Mesenchymal stem cell (in vitro differentiated cells and primary cell): Measurements from ENCODE around the gene ITPR3.

Experiments
- DNase-seq: peaks from one replicate; pipeline ENCODE4 v3.0.0-alpha.2; 2013
- H2AFZ ChIP-seq: one replicate; pipeline ENCODE4 v1.6.1; 2013; ENCODE audit warnings: low read depth, mild to moderate bottlenecking, control low read depth, inconsistent platforms, low read length, moderate library complexity
- H2AK5ac ChIP-seq: 2 replicates; pipeline ENCODE4 v1.6.1; 2013; ENCODE audit warnings: low read length, moderate library complexity, mild to moderate bottlenecking, inconsistent platforms; ENCODE audit not compliant: severe bottlenecking
- H2BK120ac ChIP-seq: one replicate; pipeline ENCODE4 v1.6.1; 2013; ENCODE audit warnings: low read depth, mild to moderate bottlenecking, inconsistent platforms, low read length, moderate library complexity
- H2BK12ac ChIP-seq, 2 experiments: one replicate each; pipeline ENCODE4 v1.6.1; 2013; ENCODE audit warnings: inconsistent platforms in 2 of 2, low read length in 2 of 2, mild to moderate bottlenecking in 2 of 2, moderate library complexity in 2 of 2, control low read depth in 1 of 2
- H2BK15ac ChIP-seq: one replicate; pipeline ENCODE4 v1.6.1; 2013; ENCODE audit warnings: mild to moderate bottlenecking, low read depth, inconsistent platforms; ENCODE audit not compliant: poor library complexity, severe bottlenecking
- H2BK5ac ChIP-seq: 2 replicates; pipeline ENCODE4 v1.6.1; 2013; ENCODE audit warnings: low read depth, mild to moderate bottlenecking, low read length, control low read depth, inconsistent platforms; ENCODE audit not compliant: poor library complexity, severe bottlenecking
- H3K14ac ChIP-seq, 2 experiments: one replicate each; pipeline ENCODE4 v1.6.1; 2013; ENCODE audit warnings: inconsistent platforms in 2 of 2, low read length in 2 of 2, control low read depth in 1 of 2, mild to moderate bottlenecking in 1 of 2, moderate library complexity in 1 of 2
- H3K18ac ChIP-seq, 2 experiments: one replicate each; pipeline ENCODE4 v1.6.1; 2013; ENCODE audit warnings: inconsistent platforms in 2 of 2, low read length in 2 of 2, control low read depth in 1 of 2, low read depth in 1 of 2, mild to moderate bottlenecking in 1 of 2
- H3K23ac ChIP-seq, 2 experiments: one replicate each; pipeline ENCODE4 v1.6.1; 2013; ENCODE audit warnings: inconsistent platforms in 2 of 2, low read length in 2 of 2, mild to moderate bottlenecking in 2 of 2, moderate library complexity in 2 of 2, control low read depth in 1 of 2
- H3K27ac ChIP-seq: 2 replicates; pipeline ENCODE4 v1.5.1; 2013; ENCODE audit warnings: mild to moderate bottlenecking, moderate library complexity, low read length, control low read depth, inconsistent platforms; ENCODE audit not compliant: poor library complexity, severe bottlenecking
- H3K27me3 ChIP-seq, 2 experiments: 2 replicates each; pipeline versions ENCODE4 v1.6.1 to v1.7.0; 2013; ENCODE audit warnings: low read length in 2 of 2, mild to moderate bottlenecking in 2 of 2, moderate library complexity in 2 of 2, control low read depth in 1 of 2, inconsistent platforms in 1 of 2; ENCODE audit not compliant: control insufficient read depth in 1 of 2, insufficient read depth in 1 of 2
- H3K36me3 ChIP-seq, 2 experiments: 2 replicates each; pipeline versions ENCODE4 v1.6.1 to v1.7.0; 2013; ENCODE audit warnings: low read length in 2 of 2, control low read depth in 1 of 2, inconsistent platforms in 1 of 2, low read depth in 1 of 2, mild to moderate bottlenecking in 1 of 2; ENCODE audit not compliant: insufficient read depth in 2 of 2, control insufficient read depth in 1 of 2
- H3K4ac ChIP-seq, 2 experiments: one replicate each; pipeline ENCODE4 v1.6.1; 2013; ENCODE audit warnings: inconsistent platforms in 2 of 2, low read length in 2 of 2, mild to moderate bottlenecking in 2 of 2, moderate library complexity in 2 of 2, control low read depth in 1 of 2, low read depth in 1 of 2
- H3K4me1 ChIP-seq: 2 replicates; pipeline ENCODE4 v1.6.1; 2013; ENCODE audit warnings: low read depth, low read length, control low read depth; ENCODE audit not compliant: control insufficient read depth, insufficient read depth
- H3K4me2 ChIP-seq: 2 replicates; pipeline ENCODE4 v1.6.1; 2013; ENCODE audit warnings: low read length, mild to moderate bottlenecking, inconsistent platforms; ENCODE audit not compliant: poor library complexity, severe bottlenecking
- H3K4me3 ChIP-seq, 2 experiments: 2 replicates each; pipeline versions ENCODE4 v1.5.1 to v1.7.0; 2013; ENCODE audit warnings: low read length in 2 of 2, mild to moderate bottlenecking in 2 of 2, control low read depth in 1 of 2, low read depth in 1 of 2; ENCODE audit not compliant: insufficient read depth in 1 of 2
- H3K79me1 ChIP-seq: replicated peaks from 2 replicates; pipeline ENCODE4 v1.6.1; 2013; ENCODE audit warnings: mild to moderate bottlenecking, control low read depth, low read length, inconsistent platforms; ENCODE audit not compliant: poor library complexity, severe bottlenecking
- H3K9ac ChIP-seq: 2 replicates; pipeline ENCODE4 v1.7.0; 2013; ENCODE audit warnings: mild to moderate bottlenecking, low read length, moderate library complexity
- H3K9me3 ChIP-seq: 2 replicates; pipeline ENCODE4 v1.7.0; 2013; ENCODE audit warnings: mild to moderate bottlenecking, low read length; ENCODE audit not compliant: control insufficient read depth
- H4K8ac ChIP-seq: one replicate; pipeline ENCODE4 v1.6.1; 2013; ENCODE audit warnings: inconsistent platforms, mild to moderate bottlenecking, low read length, moderate library complexity
- H4K91ac ChIP-seq: one replicate; pipeline ENCODE4 v1.6.1; 2013; ENCODE audit warnings: mild to moderate bottlenecking, low read length, inconsistent platforms
- WGBS: methylation state at CpG from one replicate; pipeline ENCODE4 v1.1.7; 2013; ENCODE audit warnings: mixed read lengths; 5-methylcytosine and 5-hydroxymethylcytosine counted together

ITPR3 gene

GRCh38 chr6:33725222-33725621, 104.1 kb downstream of the ITPR3 start:
- H3K4me2 ChIP-seq: no peak overlapping the region
- H2BK12ac ChIP-seq: no peak overlapping the region
- H3K9me3 ChIP-seq: no peaks in the 10 kb centered on the region
- H2BK5ac ChIP-seq: no peak overlapping the region
- H4K91ac ChIP-seq: no peak overlapping the region
- peaks cover 3 to 88% of the 10 kb centered on the region in 2 experiments for H3K27me3 ChIP-seq
- no peak overlapping the region for H3K14ac ChIP-seq
- H2AFZ ChIP-seq: no peak overlapping the region
- no peak overlapping the region for H3K18ac ChIP-seq
- H3K27ac ChIP-seq: no peak overlapping the region
- peaks cover 4% of the 10 kb centered on the region for H3K4me1 ChIP-seq
- no peak overlapping the region for H4K8ac ChIP-seq
- H3K4me3 ChIP-seq: no peak overlapping the region
- no peak for DNase-seq
- no peak overlapping the region for H3K9ac ChIP-seq
- 94% methylated on average over 14 of the region's 14 CpGs for WGBS
- H2BK15ac ChIP-seq: no peak overlapping the region
- no peak overlapping the region for H2BK120ac ChIP-seq
- no peak overlapping the region for H3K4ac ChIP-seq
- H3K36me3 ChIP-seq: peaks cover 0 to 28% of the 10 kb centered on the region in 2 experiments
- no peak overlapping the region for H3K23ac ChIP-seq
- no peaks in the 10 kb centered on the region for H3K79me1 ChIP-seq
- no peak overlapping the region for H2AK5ac ChIP-seq

- no peak overlapping the region for H2BK5ac ChIP-seq
These were observed 105.0 kb downstream of the ITPR3 start for GRCh38 chr6:33725891-33726673.

GRCh38 chr6:33726696-33727095, 105.6 kb downstream of the ITPR3 start:
- Histone ChIP-seq H3K23ac (no peak overlapping the region), H3K4me2 (no peak overlapping the region), H2BK5ac (no peak overlapping the region), H4K91ac (no peak overlapping the region), H3K4me3 (no peak overlapping the region), H3K14ac (peak overlapping the region in 1 of 2 experiments; percentile 66), H2BK12ac (no peak overlapping the region), H3K9me3 (no peaks in the 10 kb centered on the region), H3K79me1 (no peaks in the 10 kb centered on the region), H2AK5ac (no peak overlapping the region), H3K9ac (no peak overlapping the region), H2AFZ (no peak overlapping the region), H4K8ac (no peak overlapping the region), H2BK120ac (no peak overlapping the region), H3K27me3 (peaks cover 3 to 88% of the 10 kb centered on the region in 2 experiments), H3K18ac (no peak overlapping the region), H2BK15ac (no peak overlapping the region), H3K27ac (no peak overlapping the region), H3K36me3 (peaks cover 0 to 42% of the 10 kb centered on the region in 2 experiments), H3K4me1 (peaks cover 7% of the 10 kb centered on the region), H3K4ac (no peak overlapping the region)
- no peak for DNase-seq
- 95% methylated on average over 14 of the region's 15 CpGs for WGBS

More at GRCh38 chr6:33725891-33726673, 105.0 kb downstream of the ITPR3 start:
- Histone ChIP-seq H3K14ac (peak overlapping the region in 1 of 2 experiments; percentile 66), H3K4me2 (no peak overlapping the region), H3K18ac (no peak overlapping the region), H3K27ac (no peak overlapping the region), H2BK15ac (no peak overlapping the region), H2AK5ac (no peak overlapping the region), H3K4me3 (no peak overlapping the region), H3K79me1 (no peaks in the 10 kb centered on the region), H4K8ac (no peak overlapping the region), H3K4me1 (peaks cover 4% of the 10 kb centered on the region), H4K91ac (no peak overlapping the region), H2BK12ac (no peak overlapping the region), H3K9ac (no peak overlapping the region), H3K36me3 (peaks cover 0 to 37% of the 10 kb centered on the region in 2 experiments), H3K27me3 (peaks cover 3 to 89% of the 10 kb centered on the region in 2 experiments), H3K4ac (no peak overlapping the region), H2AFZ (no peak overlapping the region), H3K23ac (no peak overlapping the region), H3K9me3 (no peaks in the 10 kb centered on the region), H2BK120ac (no peak overlapping the region)
- no peak for DNase-seq
- WGBS: 92% methylated on average over 6 of the region's 7 CpGs

GRCh38 chr6:33727126-33727525, 106.0 kb downstream of the ITPR3 start:
- no peak for DNase-seq
- Histone ChIP-seq H2BK120ac (no peak overlapping the region), H2BK15ac (no peak overlapping the region), H4K8ac (no peak overlapping the region), H3K4me1 (peaks cover 10% of the 10 kb centered on the region), H3K4me2 (no peak overlapping the region), H3K18ac (no peak overlapping the region), H2BK12ac (no peak overlapping the region), H3K36me3 (peaks cover 0 to 46% of the 10 kb centered on the region in 2 experiments), H3K27ac (no peak overlapping the region), H3K14ac (no peak overlapping the region), H3K27me3 (peaks cover 3 to 84% of the 10 kb centered on the region in 2 experiments), H3K4ac (no peak overlapping the region), H4K91ac (no peak overlapping the region), H3K79me1 (no peaks in the 10 kb centered on the region), H3K9me3 (no peaks in the 10 kb centered on the region), H3K23ac (no peak overlapping the region), H2AFZ (no peak overlapping the region), H3K4me3 (no peak overlapping the region), H2BK5ac (no peak overlapping the region), H2AK5ac (no peak overlapping the region), H3K9ac (no peak overlapping the region)
- WGBS: 94% methylated on average over 7 of the region's 7 CpGs
